Esophagus (tissue), 2 donors: Measurements from ENCODE around the gene JMJD4. TPM values are rescaled to one million over a fixed set of nuclear protein-coding genes. Genes with fewer than 3 reads are reported as not detected.

Experiments used
- H3K27ac ChIP-seq, 2 donors: one replicate each; pipeline ENCODE4 v1.5.1; 2013; ENCODE audit warnings: low read depth in 2 of 2, mild to moderate bottlenecking in 2 of 2, inconsistent platforms in 1 of 2, low read length in 1 of 2, moderate library complexity in 1 of 2
- H3K27me3 ChIP-seq, 2 donors: one replicate each; pipeline ENCODE4 v1.6.1; 2013; ENCODE audit warnings: low read length in 2 of 2, control low read depth in 1 of 2, mild to moderate bottlenecking in 1 of 2; ENCODE audit not compliant: insufficient read depth in 2 of 2, control insufficient read depth in 1 of 2
- H3K36me3 ChIP-seq, 2 donors: one replicate each; pipeline ENCODE4 v1.6.1; 2013; ENCODE audit warnings: low read length in 1 of 2; ENCODE audit not compliant: control insufficient read depth in 2 of 2, insufficient read depth in 2 of 2
- H3K4me1 ChIP-seq, 2 donors: one replicate each; pipeline ENCODE4 v1.6.1; 2013; ENCODE audit warnings: low read length in 1 of 2; ENCODE audit not compliant: control insufficient read depth in 2 of 2, insufficient read depth in 2 of 2
- H3K4me3 ChIP-seq, 2 donors: one replicate each; pipeline ENCODE4 v1.5.1; 2013; ENCODE audit warnings: low read length in 2 of 2, mild to moderate bottlenecking in 2 of 2, low read depth in 1 of 2, moderate library complexity in 1 of 2
- H3K9me3 ChIP-seq, 2 donors: one replicate each; pipeline ENCODE4 v1.6.1; 2013; ENCODE audit warnings: mild to moderate bottlenecking in 2 of 2, low read depth in 1 of 2, low read length in 1 of 2, moderate library complexity in 1 of 2; ENCODE audit not compliant: control insufficient read depth in 2 of 2, insufficient read depth in 1 of 2
- WGBS, 2 donors: extraction: QIAGEN DNeasy Blood & Tissue Kit; methylation state at CpG; one replicate each; pipeline ENCODE4 v1.1.7; 2013; 5-methylcytosine and 5-hydroxymethylcytosine counted together
- polyA plus RNA-seq, 2 donors: library from polyadenylated mRNA; stranded (reverse); fragments of 200-250 nt; gene quantifications; one replicate each; pipeline ENCODE4 v1.2.3, GENCODE V29; 2013
- donor health status: healthy with polysubstance abuse.
- donor health status: Bipolar disorder and iron deficiency.

Gene JMJD4
- polyA plus RNA-seq, 2 donors, result 9.7 to 12.5 TPM

DNA sequence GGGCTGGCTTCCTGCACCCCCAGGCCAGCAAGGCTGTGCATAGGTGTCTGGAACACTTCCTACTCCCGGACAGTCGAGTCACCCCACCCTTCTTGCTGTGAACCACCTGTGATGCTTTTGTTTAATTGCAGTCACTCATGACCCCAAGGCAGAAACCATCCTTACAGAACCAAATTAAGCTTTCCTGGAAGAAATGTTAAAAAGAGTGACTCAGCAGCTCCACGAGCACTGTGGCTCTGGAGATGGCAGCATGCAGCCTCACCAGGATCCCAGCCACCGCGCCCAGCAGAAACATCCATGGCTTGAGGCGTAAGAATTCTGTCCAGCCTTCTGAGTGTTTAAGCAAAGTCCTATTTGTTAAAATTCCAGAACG, 28.9 kb upstream of the JMJD4 start:
- 47 to 71% methylated on average over 7 of the region's 7 CpGs for WGBS, 2 donors
- H3K4me3 ChIP-seq, result no peak overlapping the region
- peaks cover 4 to 39% of the 10 kb centered on the region in 2 donors for H3K36me3 ChIP-seq

DNA sequence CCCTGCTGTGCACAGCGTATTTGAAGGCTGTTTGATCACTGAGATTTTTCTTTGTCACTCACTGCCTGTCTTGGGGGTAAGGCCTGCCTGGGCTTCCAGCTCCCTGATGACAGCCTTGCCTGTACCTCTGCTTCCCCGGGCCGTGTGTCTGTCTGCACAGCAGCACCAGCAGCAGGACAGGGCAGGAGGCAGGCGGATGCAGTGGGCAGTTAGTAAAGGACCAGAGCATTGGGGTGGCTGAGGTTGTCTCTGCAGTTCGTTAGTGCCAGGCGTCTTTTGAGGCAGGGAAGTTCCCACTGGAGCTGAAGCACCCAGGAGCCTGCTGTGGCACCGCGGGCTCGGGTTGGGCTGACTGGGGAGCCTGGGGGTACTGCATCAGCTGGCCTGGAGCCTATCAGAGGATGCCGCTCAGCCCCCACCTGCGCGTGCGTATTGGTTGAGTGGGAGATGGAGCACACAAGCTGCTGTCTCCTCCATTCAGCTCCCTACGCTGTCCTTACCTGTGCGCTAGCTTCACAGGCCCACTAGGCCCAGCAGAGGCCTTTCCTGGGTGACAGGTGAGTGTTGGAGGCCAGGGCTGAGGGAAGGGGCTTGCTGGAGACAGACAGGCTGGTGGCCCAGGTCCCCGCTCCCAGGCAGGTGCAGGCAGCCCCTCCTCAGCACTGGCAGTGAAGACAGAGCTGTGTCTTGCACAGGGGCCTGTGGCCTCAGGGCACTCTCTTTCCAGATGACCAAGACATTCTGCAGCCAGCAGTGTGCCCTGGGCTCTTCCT, 28.3 kb upstream of the JMJD4 start:
- Histone ChIP-seq H3K27me3 (no peaks in the 10 kb centered on the region), H3K4me3 (no peak overlapping the region), H3K27ac (peak overlapping the region in 1 of 2 donors; percentile 51), H3K36me3 (peaks cover 4 to 37% of the 10 kb centered on the region in 2 donors), H3K4me1 (peaks cover 8 to 26% of the 10 kb centered on the region in 2 donors), H3K9me3 (no peaks in the 10 kb centered on the region)
- 82 to 86% methylated on average over 16 of the region's 16 CpGs for WGBS, 2 donors

More for the DNA sequence above, 28.9 kb upstream of the JMJD4 start:
- peak overlapping the region in 1 of 2 donors; percentile 51 for H3K27ac ChIP-seq
- H3K27me3 ChIP-seq, result no peaks in the 10 kb centered on the region
- H3K4me1 ChIP-seq, result peaks cover 8 to 26% of the 10 kb centered on the region in 2 donors
- no peaks in the 10 kb centered on the region for H3K9me3 ChIP-seq

DNA sequence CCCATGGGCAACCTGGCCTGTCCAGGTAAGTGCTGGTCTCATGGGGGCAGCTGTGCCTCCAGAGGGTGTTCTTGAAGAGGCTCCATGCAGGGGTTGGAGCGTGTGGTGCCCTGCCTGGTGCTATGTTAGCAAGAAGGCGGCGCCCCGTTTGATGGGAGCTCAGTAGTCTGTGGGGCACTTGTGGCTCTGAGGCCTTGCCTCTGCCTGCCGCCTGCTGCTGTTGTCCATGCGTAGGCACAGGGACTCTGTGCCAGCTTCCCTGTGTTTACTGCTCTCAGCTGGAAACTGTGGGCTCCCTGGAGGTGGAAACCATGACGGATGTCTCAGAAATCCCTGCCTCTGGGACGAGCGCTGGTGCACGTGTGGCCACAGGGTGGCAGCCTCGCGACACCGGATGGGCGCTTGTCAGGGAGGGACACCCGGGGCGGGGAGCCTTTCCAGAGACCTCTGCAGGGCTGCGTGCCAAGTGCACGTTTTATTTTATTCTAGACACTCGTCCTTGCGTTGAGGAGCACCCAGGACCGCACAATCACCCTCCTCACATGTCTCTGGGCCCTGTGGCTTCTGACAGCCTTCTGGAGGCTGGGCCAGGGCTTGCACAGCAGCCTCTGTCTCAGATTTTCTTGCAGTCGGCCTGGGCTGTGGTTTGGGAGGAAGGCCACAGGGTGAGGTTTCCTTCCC, 27.3 kb upstream of the JMJD4 start:
- Histone ChIP-seq H3K27ac (no peak overlapping the region), H3K4me1 (peaks cover 8 to 26% of the 10 kb centered on the region in 2 donors)
- WGBS, 2 donors, result 14 to 16% methylated on average over 22 of the region's 22 CpGs

DNA sequence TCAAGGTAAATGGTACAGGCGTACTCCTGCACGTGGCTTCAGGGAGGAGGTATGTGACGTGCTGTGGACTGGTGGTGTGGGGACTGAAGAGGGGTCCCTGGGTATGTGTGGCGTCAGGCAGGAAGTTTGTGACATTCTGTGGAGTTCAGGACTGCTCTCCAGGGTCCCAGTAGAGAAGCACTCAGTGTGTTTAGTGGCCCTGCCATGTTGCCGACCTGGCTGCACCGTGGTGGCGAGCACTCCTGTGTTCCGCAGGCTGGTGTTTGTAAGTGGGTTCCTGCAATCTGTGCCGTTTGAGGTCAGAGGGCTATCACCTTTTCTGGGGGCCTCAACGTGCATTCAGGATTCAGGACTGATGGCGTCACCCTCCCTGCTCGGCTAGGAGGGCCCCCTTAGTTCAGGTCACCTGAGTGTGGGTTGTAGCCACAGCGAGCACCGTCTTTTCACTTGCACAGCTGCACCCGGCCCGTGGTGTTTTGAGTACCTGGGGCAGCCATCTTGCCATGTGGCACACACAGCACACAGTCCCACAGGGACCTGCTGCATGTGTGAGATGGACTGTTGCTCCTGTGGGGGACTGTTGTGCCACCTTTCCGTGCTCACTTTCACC, 26.6 kb upstream of the JMJD4 start:
- peaks cover 0 to 29% of the 10 kb centered on the region in 2 donors for H3K36me3 ChIP-seq
- peaks cover 8 to 21% of the 10 kb centered on the region in 2 donors for H3K4me1 ChIP-seq
- H3K9me3 ChIP-seq, result no peaks in the 10 kb centered on the region
- no peaks in the 10 kb centered on the region for H3K27me3 ChIP-seq
- WGBS, 2 donors, result 83 to 84% methylated on average over 17 of the region's 17 CpGs
- no peak overlapping the region for H3K4me3 ChIP-seq
- no peak overlapping the region for H3K27ac ChIP-seq

More for the DNA sequence above, 27.3 kb upstream of the JMJD4 start:
- H3K4me3 ChIP-seq, result no peak overlapping the region
- no peaks in the 10 kb centered on the region for H3K9me3 ChIP-seq
- no peaks in the 10 kb centered on the region for H3K27me3 ChIP-seq
- H3K36me3 ChIP-seq, result peaks cover 4 to 34% of the 10 kb centered on the region in 2 donors

DNA sequence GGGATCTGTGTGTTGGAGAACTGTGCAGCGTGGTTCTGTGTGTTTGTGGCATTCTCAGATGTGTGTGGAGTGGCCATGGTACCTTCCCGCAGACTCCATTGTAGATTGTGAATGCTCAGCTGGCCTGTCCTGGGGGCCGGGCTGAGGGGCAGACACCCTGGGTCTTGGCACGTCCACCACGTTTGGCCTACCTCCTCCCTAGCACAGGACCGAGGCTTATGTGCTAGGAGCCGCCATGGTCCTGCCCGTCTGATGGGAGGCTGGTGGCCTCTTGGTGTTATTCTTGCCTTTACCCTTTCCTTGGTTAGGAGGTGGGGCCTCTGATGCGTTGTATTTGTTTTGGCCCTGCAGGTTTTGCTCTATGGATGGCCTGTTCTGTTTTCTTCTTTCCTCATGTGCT, 25.3 kb upstream of the JMJD4 start:
- 87 to 92% methylated on average over 9 of the region's 9 CpGs for WGBS, 2 donors
- H3K27me3 ChIP-seq, result no peaks in the 10 kb centered on the region
- peaks cover 8 to 20% of the 10 kb centered on the region in 2 donors for H3K4me1 ChIP-seq
- H3K4me3 ChIP-seq, result no peak overlapping the region
- H3K9me3 ChIP-seq, result no peaks in the 10 kb centered on the region
- peaks cover 0 to 32% of the 10 kb centered on the region in 2 donors for H3K36me3 ChIP-seq
- H3K27ac ChIP-seq, result no peak overlapping the region

DNA sequence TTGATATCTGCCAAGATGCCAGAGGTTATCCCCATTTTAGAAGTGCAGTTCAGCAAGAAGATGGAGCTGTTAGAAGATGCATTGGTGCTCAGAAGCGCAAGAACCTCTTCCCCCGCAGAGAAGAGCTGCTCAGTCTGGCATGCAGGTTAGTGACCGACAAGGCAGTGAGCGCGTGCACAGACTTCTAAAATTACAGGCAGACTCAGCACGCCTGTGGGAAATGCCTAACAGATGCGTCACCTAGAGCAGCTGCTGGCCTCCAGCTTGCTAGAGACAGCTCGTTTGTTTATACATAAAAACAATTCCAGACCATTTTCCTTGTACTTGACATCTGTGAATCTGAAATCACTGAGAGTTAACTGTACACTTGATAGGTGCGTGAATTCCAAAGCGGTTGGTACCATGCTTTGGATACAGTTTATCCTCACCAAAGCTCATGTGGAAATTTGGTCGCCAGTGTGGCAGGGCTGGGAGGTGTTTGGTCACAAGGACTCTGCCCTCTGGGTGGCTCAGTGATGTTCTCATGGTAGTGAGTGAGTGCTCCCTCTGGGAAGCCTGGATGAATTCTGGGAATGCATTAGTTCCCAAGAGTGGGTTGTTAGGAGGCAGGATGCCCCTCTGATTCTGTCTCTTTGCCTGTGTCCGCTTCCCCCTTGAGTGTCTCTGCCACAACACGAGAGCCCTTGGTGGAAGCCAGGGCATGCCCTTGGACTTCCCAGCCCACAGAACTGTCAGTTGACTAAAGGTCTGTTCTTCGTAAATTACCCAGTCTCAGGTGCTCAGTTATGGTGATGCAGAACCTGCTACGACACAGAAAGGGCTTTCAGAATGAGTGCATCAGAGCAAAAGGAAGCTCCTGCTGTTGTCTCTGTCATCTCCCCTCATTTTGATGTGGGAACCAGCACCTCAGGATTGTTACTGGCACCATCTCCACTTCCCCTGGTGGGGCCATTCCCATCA, 24.5 kb upstream of the JMJD4 start:
- Histone ChIP-seq H3K9me3 (no peaks in the 10 kb centered on the region), H3K27me3 (no peaks in the 10 kb centered on the region), H3K27ac (peak overlapping the region in 1 of 2 donors; percentile 15), H3K4me1 (peaks cover 8 to 20% of the 10 kb centered on the region in 2 donors), H3K36me3 (peaks cover 0 to 32% of the 10 kb centered on the region in 2 donors), H3K4me3 (no peak overlapping the region)
- 76 to 83% methylated on average over 15 of the region's 15 CpGs for WGBS, 2 donors

DNA sequence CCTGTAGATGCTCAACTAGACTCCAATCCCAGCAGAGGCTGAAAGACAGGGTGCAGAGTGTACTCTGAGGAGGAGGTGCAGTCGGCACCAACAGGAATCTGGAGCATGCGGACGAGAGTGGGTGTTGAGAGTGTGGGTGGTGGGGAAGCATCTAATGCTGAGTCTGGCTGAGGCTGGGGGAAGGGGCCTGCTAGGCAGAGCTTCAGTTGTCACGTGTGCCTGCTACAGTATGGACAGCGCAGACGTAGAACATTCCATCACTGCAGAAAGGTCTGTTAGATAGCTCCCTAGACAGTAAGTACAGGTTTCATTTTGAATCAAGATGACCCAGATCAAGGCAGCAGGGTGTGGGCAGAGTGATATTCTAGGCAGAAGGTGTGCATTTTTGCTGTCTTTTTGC, 23.3 kb upstream of the JMJD4 start:
- peaks cover 0 to 32% of the 10 kb centered on the region in 2 donors for H3K36me3 ChIP-seq
- H3K9me3 ChIP-seq, result no peaks in the 10 kb centered on the region
- no peak overlapping the region for H3K4me3 ChIP-seq
- H3K4me1 ChIP-seq, result peaks cover 2 to 16% of the 10 kb centered on the region in 2 donors
- WGBS, 2 donors, result 80 to 84% methylated on average over 6 of the region's 6 CpGs
- H3K27me3 ChIP-seq, result no peaks in the 10 kb centered on the region
- no peak overlapping the region for H3K27ac ChIP-seq

DNA sequence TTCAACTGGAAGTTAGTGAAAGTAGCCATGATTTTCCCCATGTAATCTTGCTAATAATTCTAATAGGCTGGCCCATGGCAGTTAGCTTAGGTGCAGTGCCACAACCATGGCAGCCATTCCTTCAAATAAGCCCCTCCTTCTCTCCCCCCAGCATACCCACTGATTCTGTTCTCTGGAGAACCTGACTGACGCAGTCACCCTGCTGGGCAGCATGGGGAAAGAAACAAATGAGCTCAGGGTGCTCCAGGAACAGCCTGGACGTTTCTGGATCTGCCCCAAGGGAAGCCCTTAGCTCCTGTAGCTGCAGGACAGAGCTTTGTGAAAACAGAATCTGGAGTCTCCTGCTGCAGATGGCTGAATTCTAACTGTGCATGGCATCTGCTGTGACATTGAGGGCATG, 22.7 kb upstream of the JMJD4 start:
- peaks cover 2 to 14% of the 10 kb centered on the region in 2 donors for H3K4me1 ChIP-seq
- no peaks in the 10 kb centered on the region for H3K9me3 ChIP-seq
- no peaks in the 10 kb centered on the region for H3K27me3 ChIP-seq
- H3K4me3 ChIP-seq, result no peak overlapping the region
- WGBS, 2 donors, result 71 to 84% methylated on average over 2 of the region's 2 CpGs
- H3K36me3 ChIP-seq, result peaks cover 0 to 32% of the 10 kb centered on the region in 2 donors
- H3K27ac ChIP-seq, result no peak overlapping the region
